Caco-2 (cell line): ENCODE data around the gene MED13L. TPM values are rescaled to one million over a fixed set of nuclear protein-coding genes. Genes with fewer than 3 reads are reported as not detected.

Experiments used
- BruUV-seq: library from RNA; stranded (reverse); fragments of 400-500 nt; replicated peaks from 2 replicates; lab custom pipeline; 2021; lab: Mats Ljungman, UMichigan
- CTCF ChIA-PET: fragments of 300-600 bp; sonication (Branson Sonifier 250); formaldehyde crosslinking; loops from one replicate; lab custom pipeline; 2022; ENCODE audit warnings: antibody characterized with exemption; lab: Charles Lee
- POLR2A ChIA-PET: fragments of 300-600 bp; sonication (Branson Sonifier 250); formaldehyde crosslinking; loops from one replicate; lab custom pipeline; 2022; ENCODE audit warnings: antibody characterized with exemption; lab: Charles Lee
- DNase-seq, 2 experiments: peaks; one replicate each; pipeline versions ENCODE4 v3.0.0 to v3.0.0-alpha.2; 2020 to 2022
- H3K27me3 ChIP-seq: replicated peaks from 2 replicates; pipeline ENCODE4 v1.6.0; 2011; ENCODE audit warnings: low read length; ENCODE audit not compliant: control insufficient read depth, insufficient read depth
- H3K36me3 ChIP-seq: 2 replicates; pipeline ENCODE4 v1.5.1; 2011; ENCODE audit warnings: low read length; ENCODE audit not compliant: control insufficient read depth, insufficient read depth
- H3K4me1 ChIP-seq: fragments of 250-450 bp; sonication (Bioruptor Pico); 2 replicates; pipeline ENCODE4 v1.5.1; 2020; ENCODE audit warnings: mild to moderate bottlenecking
- H3K4me3 ChIP-seq: 2 replicates; pipeline ENCODE4 v1.5.1; 2011; ENCODE audit warnings: low read depth, mild to moderate bottlenecking, control low read depth, low read length
- H3K9me3 ChIP-seq: fragments of 250-450 bp; sonication (Bioruptor Pico); 2 replicates; pipeline ENCODE4 v1.5.1; 2020; ENCODE audit warnings: mild to moderate bottlenecking, moderate library complexity
- H3K27ac Mint-ChIP-seq: one replicate; pipeline ENCODE4 v1.8.0; 2022; ENCODE audit warnings: mixed read lengths; ENCODE audit not compliant: unreplicated experiment
- H3K27me3 Mint-ChIP-seq: one replicate; pipeline ENCODE4 v1.8.0; 2022; ENCODE audit warnings: mixed read lengths; ENCODE audit not compliant: insufficient read depth, unreplicated experiment
- H3K36me3 Mint-ChIP-seq: one replicate; pipeline ENCODE4 v1.8.0; 2022; ENCODE audit warnings: mild to moderate bottlenecking, mixed read lengths; ENCODE audit not compliant: insufficient read depth, unreplicated experiment
- H3K4me1 Mint-ChIP-seq: one replicate; pipeline ENCODE4 v1.8.0; 2022; ENCODE audit warnings: low read depth, mixed read lengths; ENCODE audit not compliant: unreplicated experiment
- H3K4me3 Mint-ChIP-seq: one replicate; pipeline ENCODE4 v1.8.0; 2022; ENCODE audit warnings: mild to moderate bottlenecking, moderate library complexity, mixed read lengths; ENCODE audit not compliant: unreplicated experiment
- H3K9me3 Mint-ChIP-seq: one replicate; pipeline ENCODE4 v1.8.0; 2022; ENCODE audit warnings: mixed read lengths; ENCODE audit not compliant: unreplicated experiment
- CTCF ChIP-seq, 2 experiments: fragments of 200-600 bp in 1 of 2; IDR thresholded peaks; 1 replicate in 1 of 2; 2 replicates in 1 of 2; pipeline versions ENCODE4 v1.5.1 to v1.8.0; 2011 to 2022; ENCODE audit warnings: antibody characterized with exemption in 1 of 2, control low read depth in 1 of 2, inconsistent platforms in 1 of 2, low read depth in 1 of 2, low read length in 1 of 2, mild to moderate bottlenecking in 1 of 2, moderate library complexity in 1 of 2; ENCODE audit not compliant: insufficient read depth in 1 of 2, severe bottlenecking in 1 of 2, unreplicated experiment in 1 of 2
- intact Hi-C: fragments of 100-400 bp; cut with micrococcal nuclease; formaldehyde crosslinking; loops from one replicate; pipeline ENCODE4 v1.10.0; 2022; ENCODE audit not compliant: unreplicated experiment
- total RNA-seq: library from RNA; stranded (reverse); gene quantifications from 2 replicates; pipeline ENCODE4 v1.2.3, GENCODE V29; 2022

Gene MED13L
- total RNA-seq, 1 experiment from 2014 or later = 160 TPM

GRCh38 chr12:115975411-115975810, 302.1 kb downstream of the MED13L start:
- peaks cover 73% of the 10 kb centered on the region for H3K36me3 Mint-ChIP-seq
- POLR2A ChIA-PET = no interaction called here
- peaks cover 18% of the 10 kb centered on the region for H3K4me1 Mint-ChIP-seq
- no peak for DNase-seq
- Histone ChIP-seq H3K4me3 (no peak overlapping the region), H3K27me3 (no peaks in the 10 kb centered on the region), H3K36me3 (no peaks in the 10 kb centered on the region; the same call in 1 of the 2 replicates), H3K4me1 (peaks cover 5% of the 10 kb centered on the region; the same call in 1 of the 2 replicates), H3K9me3 (no peaks in the 10 kb centered on the region)
- intact Hi-C loops = no loop called here
- H3K4me3 Mint-ChIP-seq = no peak overlapping the region
- CTCF ChIA-PET = no interaction called here
- no peaks in the 10 kb centered on the region for H3K27me3 Mint-ChIP-seq
- TF ChIP-seq CTCF (IDR thresholded peaks at IDR 0.05; ENCODE audit: insufficient read depth in 1 of 2, low read depth in 1 of 2, low read length in 1 of 2, severe bottlenecking in 1 of 2, unreplicated experiment in 1 of 2) = no peak
- BruUV-seq = no TSS peak
- H3K9me3 Mint-ChIP-seq = no peaks in the 10 kb centered on the region
- H3K27ac Mint-ChIP-seq = peak overlapping the region; percentile 37

GRCh38 chr12:115973968-115974724, 303.3 kb downstream of the MED13L start:
- H3K36me3 ChIP-seq = no peaks in the 10 kb centered on the region; the same call in 1 of the 2 replicates
- H3K9me3 ChIP-seq = no peaks in the 10 kb centered on the region
- no peak for DNase-seq
- CTCF ChIA-PET = interaction anchor here (2.4 kb wide), 1 partner anchor 51 kb away, joined by 7 read pairs; no protein-coding TSS in a partner anchor
- H3K4me1 Mint-ChIP-seq = peaks cover 18% of the 10 kb centered on the region
- no peak overlapping the region for H3K4me3 ChIP-seq
- peaks cover 78% of the 10 kb centered on the region for H3K36me3 Mint-ChIP-seq
- H3K4me3 Mint-ChIP-seq = no peak overlapping the region
- no TSS peak for BruUV-seq
- no peak overlapping the region for H3K27ac Mint-ChIP-seq
- H3K27me3 ChIP-seq = no peaks in the 10 kb centered on the region
- H3K4me1 ChIP-seq = peaks cover 5% of the 10 kb centered on the region; the same call in 1 of the 2 replicates
- no peaks in the 10 kb centered on the region for H3K9me3 Mint-ChIP-seq
- no peak for TF ChIP-seq CTCF (IDR thresholded peaks at IDR 0.05; ENCODE audit: insufficient read depth in 1 of 2, low read depth in 1 of 2, low read length in 1 of 2, severe bottlenecking in 1 of 2, unreplicated experiment in 1 of 2)
- H3K27me3 Mint-ChIP-seq = no peaks in the 10 kb centered on the region
- intact Hi-C loops = no loop called here
- POLR2A ChIA-PET = no interaction called here

GRCh38 chr12:115973066-115973465, 304.4 kb downstream of the MED13L start:
- intact Hi-C loops = no loop called here
- no peaks in the 10 kb centered on the region for H3K9me3 ChIP-seq
- peaks cover 18% of the 10 kb centered on the region for H3K4me1 Mint-ChIP-seq
- H3K4me3 Mint-ChIP-seq = no peak overlapping the region
- TF ChIP-seq CTCF (IDR thresholded peaks at IDR 0.05; ENCODE audit: insufficient read depth in 1 of 2, low read depth in 1 of 2, low read length in 1 of 2, severe bottlenecking in 1 of 2, unreplicated experiment in 1 of 2) = no peak
- no peaks in the 10 kb centered on the region for H3K27me3 Mint-ChIP-seq
- peak overlapping the region; percentile 79 for H3K27ac Mint-ChIP-seq
- H3K4me3 ChIP-seq = no peak overlapping the region
- DNase-seq = no peak
- no peaks in the 10 kb centered on the region; the same call in 1 of the 2 replicates for H3K36me3 ChIP-seq
- POLR2A ChIA-PET = no interaction called here
- CTCF ChIA-PET = interaction anchor here (2.4 kb wide), 1 partner anchor 50 kb away, joined by 7 read pairs; no protein-coding TSS in a partner anchor
- peaks cover 5% of the 10 kb centered on the region; the same call in 1 of the 2 replicates for H3K4me1 ChIP-seq
- H3K9me3 Mint-ChIP-seq = no peaks in the 10 kb centered on the region
- BruUV-seq = no TSS peak
- no peaks in the 10 kb centered on the region for H3K27me3 ChIP-seq
- peaks cover 86% of the 10 kb centered on the region for H3K36me3 Mint-ChIP-seq
